Spinal cord (tissue), 10 donors: Measurements from ENCODE around the gene EPB41L1. TPM values are rescaled to one million over a fixed set of nuclear protein-coding genes. Genes with fewer than 3 reads are reported as not detected.

ENCODE experiments used
- DNase-seq, 6 donors: peaks; one replicate each; pipeline versions ENCODE4 v3.0.0 to v3.0.0-alpha.2; 2013 to 2015; ENCODE audit warnings: low spot score in 6 of 6, low read depth in 4 of 6
- H3K27ac ChIP-seq: one replicate; pipeline ENCODE4 v1.5.1; 2013; ENCODE audit warnings: low read depth, low read length, control low read depth
- H3K27me3 ChIP-seq: one replicate; pipeline ENCODE4 v1.6.1; 2013; ENCODE audit warnings: low read length; ENCODE audit not compliant: control insufficient read depth, insufficient read depth
- H3K36me3 ChIP-seq: one replicate; pipeline ENCODE4 v1.6.1; 2013; ENCODE audit warnings: low read length; ENCODE audit not compliant: control insufficient read depth, insufficient read depth
- H3K4me1 ChIP-seq: one replicate; pipeline ENCODE4 v1.6.1; 2013; ENCODE audit warnings: low read length; ENCODE audit not compliant: control insufficient read depth, insufficient read depth
- H3K4me3 ChIP-seq: one replicate; pipeline ENCODE4 v1.5.1; 2013; ENCODE audit warnings: low read depth, low read length, control low read depth
- H3K9me3 ChIP-seq: one replicate; pipeline ENCODE4 v1.6.1; 2013; ENCODE audit warnings: low read length; ENCODE audit not compliant: control insufficient read depth, insufficient read depth
- WGBS: methylation state at CpG from one replicate; pipeline ENCODE4 v1.1.5; 2013; ENCODE audit warnings: missing lambda C conversion rate; ENCODE audit not compliant: insufficient coverage; 5-methylcytosine and 5-hydroxymethylcytosine counted together
- polyA plus RNA-seq, 2 donors: library from polyadenylated mRNA; unstranded; fragments of 120-200 nt; gene quantifications; one replicate each; pipeline ENCODE4 v1.2.1, GENCODE V29; 2013; ENCODE audit not compliant: insufficient read length in 2 of 2
- total RNA-seq, 2 donors: library from RNA; depleted of rRNA in 1 of 2; stranded (reverse); fragments of 120-200 nt in 1 of 2; fragments of >200 nt in 1 of 2; gene quantifications; one replicate each; pipeline versions ENCODE4 v1.2.3 to v1.2.4, GENCODE V29; 2013 to 2014
- donor health status: healthy.

The EPB41L1 gene
- total and polyA plus RNA-seq, 4 donors = 57.6 to 163 (median 149) TPM

GRCh38 chr20:36269507-36269906, 115.0 kb downstream of the EPB41L1 start:
- H3K27ac ChIP-seq = no peak overlapping the region
- no CpG with 5 or more reads among the region's 2 CpGs for WGBS

GRCh38 chr20:36270744-36271638, 116.5 kb downstream of the EPB41L1 start:
- Histone ChIP-seq H3K27ac (no peak overlapping the region), H3K36me3 (no peaks in the 10 kb centered on the region), H3K4me3 (no peak overlapping the region), H3K9me3 (no peaks in the 10 kb centered on the region), H3K27me3 (no peaks in the 10 kb centered on the region), H3K4me1 (peaks cover 17% of the 10 kb centered on the region)
- DNase-seq = no peak
- WGBS = 83% methylated on average over 15 of the region's 20 CpGs

More at GRCh38 chr20:36269507-36269906, 115.0 kb downstream of the EPB41L1 start:
- H3K9me3 ChIP-seq = no peaks in the 10 kb centered on the region
- H3K4me3 ChIP-seq = no peak overlapping the region
- DNase-seq = no peak
- H3K4me1 ChIP-seq = peaks cover 10% of the 10 kb centered on the region
- H3K27me3 ChIP-seq = no peaks in the 10 kb centered on the region
- H3K36me3 ChIP-seq = no peaks in the 10 kb centered on the region

GRCh38 chr20:36271639-36272546, 117.4 kb downstream of the EPB41L1 start:
- H3K4me1 ChIP-seq = peaks cover 17% of the 10 kb centered on the region
- H3K4me3 ChIP-seq = no peak overlapping the region
- no peak overlapping the region for H3K27ac ChIP-seq
- no peaks in the 10 kb centered on the region for H3K27me3 ChIP-seq
- WGBS = 88% methylated on average over 16 of the region's 21 CpGs
- no peak for DNase-seq
- H3K9me3 ChIP-seq = no peaks in the 10 kb centered on the region
- H3K36me3 ChIP-seq = no peaks in the 10 kb centered on the region

GRCh38 chr20:36272547-36273220, 118.1 kb downstream of the EPB41L1 start:
- Histone ChIP-seq H3K27me3 (no peaks in the 10 kb centered on the region), H3K4me1 (peaks cover 17% of the 10 kb centered on the region), H3K36me3 (no peaks in the 10 kb centered on the region), H3K9me3 (no peaks in the 10 kb centered on the region), H3K4me3 (no peak overlapping the region), H3K27ac (no peak overlapping the region)
- no peak for DNase-seq
- WGBS = 91% methylated on average over 9 of the region's 12 CpGs

- peaks cover 17% of the 10 kb centered on the region for H3K4me1 ChIP-seq
- no peaks in the 10 kb centered on the region for H3K27me3 ChIP-seq
- peak in 2 of 6 donors; percentile 43 to 52 for DNase-seq
- no peaks in the 10 kb centered on the region for H3K9me3 ChIP-seq
- WGBS = 55% methylated on average over 11 of the region's 12 CpGs
- H3K36me3 ChIP-seq = no peaks in the 10 kb centered on the region
- H3K4me3 ChIP-seq = no peak overlapping the region
- H3K27ac ChIP-seq = no peak overlapping the region
Measured at GRCh38 chr20:36273414-36274180, 119.1 kb downstream of the EPB41L1 start.

GRCh38 chr20:36274181-36274841, 119.8 kb downstream of the EPB41L1 start:
- no peak overlapping the region for H3K27ac ChIP-seq
- DNase-seq = peak in 2 of 6 donors; percentile 71 to 75
- WGBS = 6% methylated on average over 16 of the region's 20 CpGs

GRCh38 chr20:36275011-36275410, 120.5 kb downstream of the EPB41L1 start:
- Histone ChIP-seq H3K27me3 (no peaks in the 10 kb centered on the region), H3K27ac (no peak overlapping the region), H3K9me3 (no peaks in the 10 kb centered on the region), H3K4me1 (peaks cover 17% of the 10 kb centered on the region), H3K36me3 (no peaks in the 10 kb centered on the region), H3K4me3 (no peak overlapping the region)
- DNase-seq = no peak
- whole genome bisulfite sequencing = 61% methylated on average over 5 of the region's 5 CpGs

More at GRCh38 chr20:36274181-36274841, 119.8 kb downstream of the EPB41L1 start:
- H3K27me3 ChIP-seq = no peaks in the 10 kb centered on the region
- H3K36me3 ChIP-seq = no peaks in the 10 kb centered on the region
- H3K4me1 ChIP-seq = peaks cover 17% of the 10 kb centered on the region
- no peaks in the 10 kb centered on the region for H3K9me3 ChIP-seq
- no peak overlapping the region for H3K4me3 ChIP-seq

- Histone ChIP-seq H3K27me3 (no peaks in the 10 kb centered on the region), H3K9me3 (no peaks in the 10 kb centered on the region), H3K4me3 (no peak overlapping the region), H3K27ac (no peak overlapping the region), H3K36me3 (no peaks in the 10 kb centered on the region), H3K4me1 (peaks cover 17% of the 10 kb centered on the region)
- WGBS = 70% methylated on average over 12 of the region's 12 CpGs
- no peak for DNase-seq
Measured at GRCh38 chr20:36275441-36276189, 121.1 kb downstream of the EPB41L1 start.
